GM19023 (cell line): ENCODE measurements around the gene ZBTB7B.

ENCODE experiments used
- ATAC-seq: cut with Tn5 transposase; IDR thresholded peaks from one replicate; pipeline ENCODE4 v1.9.1; 2021; ENCODE audit warnings: mild to moderate bottlenecking, moderate library complexity; ENCODE audit not compliant: unreplicated experiment

The ZBTB7B gene

DNA sequence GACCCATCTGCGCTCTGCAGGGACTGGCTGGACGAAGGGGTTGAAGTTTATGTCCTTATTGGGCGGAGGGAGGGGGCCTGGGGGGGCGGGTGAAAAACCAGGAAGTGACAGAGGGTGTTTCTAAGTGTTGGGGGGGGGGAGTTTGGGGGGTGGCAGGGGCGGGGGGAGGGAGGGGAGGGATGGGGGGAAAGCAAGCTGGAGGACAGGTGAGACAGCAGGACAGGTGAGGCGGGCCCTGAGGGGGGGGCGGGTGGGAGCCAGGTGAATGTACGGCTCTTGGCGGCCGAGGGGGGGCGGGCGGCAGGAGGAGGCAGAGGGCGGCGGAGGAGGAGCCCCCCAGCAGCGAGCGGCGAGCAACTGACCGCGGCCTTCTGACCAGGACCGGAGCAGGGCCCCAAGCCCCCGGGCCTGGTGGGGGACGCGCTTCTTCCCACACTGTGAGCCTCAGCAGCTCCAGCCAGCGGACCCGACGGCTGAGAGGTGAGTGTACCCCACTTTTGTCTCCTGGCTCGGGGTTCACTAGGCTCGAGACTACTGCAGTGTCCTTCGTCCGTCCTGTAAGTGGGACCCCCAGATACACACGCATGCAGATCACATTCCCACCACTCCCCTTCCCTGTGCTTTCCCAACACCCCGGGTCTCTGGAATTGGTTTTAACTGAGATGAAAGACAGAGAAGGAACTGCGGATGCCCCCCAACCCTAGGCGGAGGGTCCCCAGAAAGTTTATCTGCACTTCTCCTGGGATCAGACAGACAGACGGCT is at the start of gene ZBTB7B:
Gene ZBTB7B, plus strand, starts transcription at position 339 of the 763 bp plus-strand sequence. CDS start 11,859 bp downstream, outside the sequence.
- ATAC-seq = peak; percentile 5

DNA sequence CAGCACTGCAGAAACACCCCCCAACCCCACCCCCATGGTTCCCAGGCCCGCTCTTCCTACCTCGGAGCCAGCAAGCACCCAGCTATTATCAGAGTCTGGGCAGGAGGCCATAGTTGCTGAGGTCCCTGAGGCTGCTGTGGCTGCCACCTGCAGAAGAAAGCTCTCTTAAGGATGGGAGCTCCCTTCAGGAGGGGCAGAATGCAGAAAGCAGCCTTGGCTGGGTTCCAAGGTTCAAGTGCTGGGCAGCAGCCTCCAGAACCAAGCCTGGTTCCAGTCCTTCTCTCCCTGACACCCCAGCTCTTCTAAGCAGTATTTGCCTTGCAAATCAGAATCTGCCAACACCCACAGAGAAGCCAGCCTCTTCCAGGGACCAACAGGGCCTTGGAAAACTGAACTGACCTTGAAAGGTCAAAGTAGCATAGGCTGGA is 49.0 kb upstream of the ZBTB7B start:
- no peak for ATAC-seq

DNA sequence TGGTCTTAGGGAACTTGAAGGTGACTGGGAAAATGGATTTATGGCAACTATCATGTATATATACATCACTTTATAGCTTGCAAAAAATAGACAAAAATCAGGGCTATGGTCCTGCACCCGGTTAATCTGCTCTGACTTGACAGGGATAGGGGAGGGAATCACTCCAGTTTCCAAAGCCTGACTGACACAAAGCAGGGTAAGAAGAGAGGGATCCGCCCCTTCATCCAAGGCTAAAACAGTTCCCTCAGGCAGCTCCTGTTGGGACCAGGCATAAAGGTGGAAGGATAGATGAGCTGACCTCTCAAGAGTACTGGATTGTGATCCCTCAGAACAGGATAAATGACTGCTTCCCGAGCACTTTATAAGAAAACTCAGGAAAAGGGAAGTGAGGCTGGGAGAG is 48.1 kb upstream of the ZBTB7B start:
- no peak for ATAC-seq

DNA sequence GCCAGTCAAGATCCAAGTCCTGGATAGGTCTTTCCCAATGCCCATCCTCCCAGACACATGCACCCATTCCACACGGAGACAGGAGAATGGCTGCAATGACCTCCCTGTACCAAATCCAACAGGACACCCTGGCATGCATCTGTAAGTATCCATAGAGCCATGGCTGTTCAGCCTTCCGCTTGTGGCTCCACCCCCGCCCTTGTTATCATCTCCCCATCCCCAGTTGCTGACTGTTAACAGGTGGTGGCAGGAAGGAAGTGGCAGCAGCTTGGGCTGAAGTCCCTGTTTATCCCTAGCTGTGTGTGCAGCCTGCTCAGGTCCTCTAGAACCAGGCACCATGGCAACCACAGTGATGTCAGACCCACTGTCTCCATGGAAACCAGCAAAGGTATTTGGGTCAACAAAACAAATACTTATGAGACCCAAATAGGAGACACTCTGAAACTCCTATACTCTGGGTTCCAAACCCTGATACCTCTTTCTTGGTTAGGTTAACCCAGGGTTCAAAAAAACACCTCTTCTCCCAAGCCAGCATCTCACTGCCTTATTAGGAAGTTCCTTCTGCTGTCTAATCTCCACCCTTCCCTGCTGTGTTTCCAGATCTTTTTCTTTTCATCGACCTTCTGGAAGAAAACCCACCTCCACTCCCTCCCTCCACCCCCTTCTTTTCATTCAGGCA is 47.4 kb upstream of the ZBTB7B start:
- peak; percentile 59 for ATAC-seq

DNA sequence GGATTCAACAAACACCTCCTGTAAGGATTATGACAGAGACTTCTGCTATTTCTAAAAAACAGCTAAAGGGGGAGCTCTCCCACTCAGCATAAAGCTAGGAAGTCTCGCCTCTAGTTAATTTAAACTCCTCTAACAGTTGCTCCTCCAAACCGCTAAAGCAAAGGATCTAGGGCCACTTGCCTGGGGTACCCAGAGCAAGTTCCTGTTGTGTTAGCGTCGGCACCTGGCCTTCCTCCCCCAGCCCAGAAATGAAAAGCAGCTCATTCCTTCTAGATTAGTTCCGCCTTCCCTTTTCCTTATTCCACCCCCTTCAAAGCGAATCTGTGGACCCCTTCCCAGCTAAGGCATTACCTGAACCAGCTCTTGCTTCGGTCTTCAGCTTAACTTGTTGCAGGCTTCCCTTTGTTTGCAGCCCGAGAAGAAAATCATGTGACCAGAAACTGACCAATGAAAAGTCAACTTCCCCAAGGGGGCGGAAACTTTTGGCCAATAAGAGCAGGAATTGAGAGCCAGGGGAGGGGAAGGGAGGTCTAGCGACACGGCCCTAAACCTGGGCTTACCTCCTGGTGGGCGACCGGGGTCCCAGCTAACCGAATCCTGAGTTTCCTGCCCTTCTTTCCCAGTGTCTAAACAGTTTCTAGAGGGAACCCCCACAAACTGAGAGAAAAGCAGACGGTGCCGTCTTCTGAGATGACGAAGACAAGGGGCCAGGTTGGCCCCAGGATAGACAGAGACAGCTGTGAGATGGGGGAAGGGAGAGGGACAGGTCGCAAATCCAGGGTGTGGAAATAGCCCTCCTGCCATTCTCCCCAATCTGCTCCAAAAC is 46.7 kb upstream of the ZBTB7B start, which contains the start of gene PBXIP1:
Gene PBXIP1, minus strand, starts transcription at position 382 of the 826 bp plus-strand sequence. CDS start 2,378 bp downstream, outside the sequence.
- ATAC-seq = peak; percentile 68

DNA sequence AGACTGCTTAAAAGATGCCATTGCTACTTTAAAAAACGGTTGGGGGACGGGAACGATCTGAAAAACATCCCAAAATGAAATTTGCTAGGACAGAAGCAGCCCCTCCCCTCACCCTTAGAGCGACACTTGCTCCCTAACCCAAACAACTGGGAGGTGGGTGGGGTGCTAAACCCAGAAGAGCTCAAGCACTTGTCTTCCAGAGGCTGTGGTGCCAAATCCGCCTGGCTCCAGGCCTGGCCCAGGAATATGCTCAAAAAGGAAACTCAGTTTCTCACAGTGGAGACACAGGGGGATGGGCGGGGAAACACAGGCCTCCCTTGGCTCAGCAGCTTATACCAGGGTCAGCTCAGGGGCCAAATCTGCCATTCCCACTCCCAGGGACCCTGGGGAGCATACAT is 46.1 kb upstream of the ZBTB7B start:
- ATAC-seq = no peak

DNA sequence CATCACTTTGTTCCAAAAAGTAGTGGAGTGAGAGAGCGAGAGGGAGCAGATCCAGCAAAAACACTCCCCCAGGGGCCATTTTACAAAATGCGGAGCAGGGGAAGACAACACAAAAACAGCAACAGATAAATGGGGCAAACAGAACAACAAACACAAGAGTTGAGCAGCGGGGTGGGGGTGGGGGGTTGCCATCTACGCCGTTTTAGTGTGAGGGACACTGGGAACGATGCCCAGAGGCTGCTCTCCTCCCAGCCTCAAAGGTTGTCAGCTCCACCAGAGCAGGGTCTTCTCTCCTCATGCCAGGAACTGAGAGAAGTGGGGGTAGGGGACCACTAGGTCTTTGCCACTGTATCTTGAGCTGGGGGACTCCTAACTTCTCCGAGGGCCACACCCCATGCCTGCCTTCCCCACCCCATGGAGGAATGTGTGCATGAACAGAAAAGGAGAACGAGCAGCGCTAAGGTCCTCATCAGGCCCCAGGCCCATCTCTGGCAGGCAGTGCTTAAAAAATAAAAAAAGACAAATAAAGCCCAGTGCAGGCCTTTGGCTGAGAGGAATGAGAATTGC is 45.4 kb upstream of the ZBTB7B start:
- no peak for ATAC-seq

DNA sequence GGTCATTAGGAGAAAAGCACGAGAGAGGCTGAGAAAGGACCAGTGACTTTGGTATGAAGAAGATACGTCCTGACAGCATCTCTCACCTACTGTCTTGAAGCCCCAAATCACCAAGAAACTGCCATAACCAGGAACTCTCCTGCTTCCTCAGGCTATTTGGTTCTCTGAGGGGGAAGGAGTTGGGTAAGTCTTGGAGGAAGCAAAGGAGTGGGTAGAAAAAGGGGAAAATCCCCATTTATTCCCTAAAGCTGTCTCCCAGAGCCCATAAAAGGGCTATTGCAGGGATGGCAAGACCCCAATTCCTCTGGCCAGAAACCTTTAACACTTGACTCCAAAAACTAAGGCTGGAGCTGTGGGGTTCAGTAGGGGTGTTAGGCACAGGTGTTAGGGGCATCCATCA is 44.6 kb upstream of the ZBTB7B start:
- ATAC-seq = no peak

DNA sequence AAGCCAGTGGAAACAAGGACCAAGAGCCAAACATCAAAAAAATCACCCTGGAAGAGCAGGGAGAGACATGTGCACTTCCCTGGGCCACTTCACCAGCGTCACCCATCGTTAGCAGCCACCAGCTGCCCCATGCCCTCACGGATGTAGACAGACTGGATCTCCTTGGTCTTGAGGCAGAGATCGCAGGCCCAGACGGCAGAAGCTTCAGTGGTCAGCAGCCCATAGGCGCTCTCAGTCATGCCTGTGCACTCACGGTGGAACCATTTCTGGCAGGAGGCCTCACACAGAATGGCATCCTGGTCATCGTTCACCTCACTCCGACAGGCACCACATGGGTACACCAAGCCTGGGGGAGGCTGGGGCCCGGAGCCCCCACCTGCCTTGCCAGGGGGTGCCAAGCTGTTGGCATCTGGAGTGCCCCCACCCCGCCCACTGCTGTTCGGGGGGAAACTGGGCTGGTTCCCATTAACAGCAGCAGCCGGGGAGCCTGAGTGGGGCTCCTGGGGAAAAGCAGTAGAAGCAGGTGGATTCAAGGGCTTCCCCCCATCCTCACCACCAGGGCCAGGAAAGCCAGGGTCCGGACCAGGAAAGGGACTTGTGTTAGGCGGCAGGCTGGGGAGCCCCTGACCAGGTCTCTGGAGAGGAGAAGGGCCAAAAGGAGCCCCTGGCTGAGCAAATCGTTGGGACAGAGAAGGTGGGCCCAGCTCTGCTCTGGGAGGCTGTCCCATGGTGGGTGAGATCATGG is 43.7 kb upstream of the ZBTB7B start:
- no peak for ATAC-seq

DNA sequence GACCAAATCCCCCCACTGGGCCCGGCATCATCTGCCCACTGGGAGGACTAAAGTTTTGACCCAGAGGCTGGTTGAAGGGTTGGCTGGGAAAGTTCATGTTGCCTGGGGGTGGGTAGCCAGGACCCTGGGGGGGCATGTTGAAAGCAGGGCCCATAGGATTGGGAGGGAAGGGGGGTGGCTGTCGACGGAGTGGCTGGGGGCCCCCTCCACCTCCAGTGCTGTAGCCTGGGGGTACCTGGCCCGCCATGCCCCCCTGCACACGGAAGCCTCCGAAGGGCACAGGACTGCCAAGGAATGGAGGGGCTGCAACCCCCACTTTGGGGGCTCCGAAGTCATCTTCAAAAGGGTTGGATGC is 43.2 kb upstream of the ZBTB7B start:
- ATAC-seq = no peak

DNA sequence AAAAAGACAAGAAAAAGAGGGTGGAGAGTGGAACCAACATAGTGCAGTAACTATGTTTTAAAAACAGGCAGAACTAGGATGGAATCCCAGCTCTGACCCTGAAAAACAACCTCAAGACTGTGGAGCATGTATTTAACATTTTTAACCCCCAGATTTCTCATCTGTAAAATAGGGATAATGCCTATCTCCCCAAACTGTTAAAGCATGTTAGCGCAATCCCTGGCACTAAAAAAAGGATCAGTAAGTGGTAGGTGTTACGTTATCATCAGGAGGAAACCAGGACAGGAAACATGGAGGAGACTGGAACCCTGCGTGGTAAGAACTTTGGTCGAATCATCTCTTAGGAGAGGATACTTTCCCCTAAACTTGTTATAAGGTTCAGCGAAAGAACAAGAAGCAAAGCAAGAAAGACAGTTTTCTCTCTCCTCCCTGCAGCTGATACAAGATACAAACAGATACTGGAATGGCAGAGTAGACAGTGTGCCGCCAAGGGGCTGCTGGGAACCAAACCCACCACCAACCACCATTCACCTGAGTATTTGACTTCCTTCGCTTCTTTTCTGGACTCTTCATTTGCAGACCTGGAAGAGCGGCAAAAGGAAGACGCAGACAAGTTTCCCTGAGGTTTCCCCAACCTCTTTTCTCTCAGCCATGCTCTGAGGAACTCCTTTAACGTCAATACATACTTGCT is 42.0 kb upstream of the ZBTB7B start:
- no peak for ATAC-seq

DNA sequence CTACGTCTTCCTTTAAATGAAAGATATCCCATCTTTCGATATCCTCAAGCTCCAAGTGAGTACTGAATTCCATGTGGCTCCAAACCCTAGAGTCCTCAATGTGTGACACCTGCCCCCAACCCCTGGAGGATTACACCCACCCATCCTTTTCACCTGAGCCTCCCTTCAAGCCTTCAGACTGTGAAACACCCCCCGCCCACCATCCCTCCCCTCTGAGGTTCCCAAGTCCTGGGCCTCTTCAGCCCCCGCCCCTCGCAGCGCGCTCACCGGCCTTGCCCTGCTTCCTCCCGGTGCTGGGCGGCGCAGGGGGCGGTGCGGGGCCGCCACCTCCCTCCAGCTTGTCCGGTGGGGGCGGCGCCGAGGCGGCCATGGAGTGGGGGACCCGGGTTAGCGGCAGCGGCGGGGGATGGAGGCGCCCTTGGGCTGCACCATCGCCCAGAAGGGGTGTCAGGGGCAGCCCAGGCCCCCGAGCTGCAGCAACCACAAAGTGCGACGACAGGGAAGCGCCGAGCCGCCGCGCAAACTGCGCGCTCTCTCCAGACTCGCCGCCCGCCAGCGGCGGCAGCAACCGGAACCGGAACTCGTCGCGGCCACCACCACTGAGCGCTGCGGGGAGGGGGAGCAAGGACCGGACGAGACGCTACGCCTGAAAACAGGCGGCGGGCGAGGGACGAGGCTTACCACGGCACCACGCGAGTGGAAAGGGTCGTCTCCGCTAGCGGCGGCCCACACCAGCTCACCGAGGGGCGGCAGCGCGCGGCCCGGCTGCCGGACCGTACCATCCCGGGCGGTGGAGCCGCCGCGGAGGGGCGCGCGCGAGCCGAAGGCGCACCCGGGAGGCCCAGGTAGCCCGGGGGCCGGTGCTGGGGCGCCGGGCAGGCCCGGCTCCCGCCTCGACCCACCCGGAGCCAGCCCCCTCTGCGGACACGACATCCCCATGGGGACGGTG is 41.1 kb upstream of the ZBTB7B start, which contains the start of gene PYGO2:
Gene PYGO2, minus strand, starts transcription at position 576 of the 949 bp plus-strand sequence. Its CDS starts 206 bp downstream, at position 370.
- peak; percentile 77 for ATAC-seq

DNA sequence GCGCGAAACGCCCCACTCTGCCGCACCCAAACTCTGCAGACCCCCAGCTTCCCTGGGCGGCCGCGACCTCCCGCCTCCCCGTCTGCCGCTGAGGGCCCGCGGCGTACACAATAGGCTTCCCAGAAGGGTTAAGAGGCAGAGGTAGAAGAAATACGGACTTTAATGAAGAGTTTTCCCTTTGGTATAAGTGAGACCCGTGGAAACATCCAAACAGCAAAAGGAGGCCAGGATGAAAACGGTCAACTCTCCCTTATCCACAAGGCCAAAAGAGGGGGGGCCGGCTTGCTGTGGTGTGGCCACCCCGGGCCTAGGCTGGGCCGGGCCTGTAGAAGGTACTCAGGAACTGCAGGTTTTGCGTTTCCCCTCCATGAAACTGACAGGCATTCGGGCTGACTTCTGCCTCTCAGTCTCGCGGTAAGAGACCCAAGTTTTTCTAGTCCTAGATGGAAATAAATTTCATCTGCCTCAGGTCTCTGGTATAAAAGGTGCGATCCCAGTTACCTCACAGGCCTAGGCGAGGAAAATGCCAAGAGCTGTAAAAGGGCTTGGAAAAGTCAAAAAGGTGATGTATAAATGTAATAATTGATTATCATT is 40.3 kb upstream of the ZBTB7B start:
- ATAC-seq = no peak

DNA sequence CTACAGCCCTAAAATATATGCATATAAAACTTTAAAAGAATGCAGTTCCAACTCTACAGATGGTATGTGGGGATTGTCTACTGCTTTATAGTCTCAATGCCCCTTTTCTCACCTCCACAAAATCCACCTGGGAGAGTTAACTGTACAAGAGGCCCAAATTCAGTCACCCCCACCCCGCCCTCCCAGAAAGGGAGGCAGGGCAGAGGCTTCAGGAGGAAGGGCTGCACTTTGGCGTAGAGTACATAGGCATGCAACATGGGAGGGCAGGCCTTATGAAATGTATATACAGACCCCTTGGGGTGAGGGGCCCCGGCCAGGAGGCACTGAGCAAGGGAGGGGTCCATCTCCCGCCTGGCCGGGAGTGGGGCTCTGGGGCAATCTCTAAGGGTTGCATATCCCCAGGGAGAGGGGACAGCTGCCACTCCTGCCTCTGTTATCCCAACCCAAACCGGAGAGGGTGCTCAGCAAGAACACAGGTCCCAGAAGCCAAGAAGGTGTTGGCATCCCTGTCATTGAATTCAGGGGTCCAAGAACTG is 39.7 kb upstream of the ZBTB7B start:
- ATAC-seq = no peak

DNA sequence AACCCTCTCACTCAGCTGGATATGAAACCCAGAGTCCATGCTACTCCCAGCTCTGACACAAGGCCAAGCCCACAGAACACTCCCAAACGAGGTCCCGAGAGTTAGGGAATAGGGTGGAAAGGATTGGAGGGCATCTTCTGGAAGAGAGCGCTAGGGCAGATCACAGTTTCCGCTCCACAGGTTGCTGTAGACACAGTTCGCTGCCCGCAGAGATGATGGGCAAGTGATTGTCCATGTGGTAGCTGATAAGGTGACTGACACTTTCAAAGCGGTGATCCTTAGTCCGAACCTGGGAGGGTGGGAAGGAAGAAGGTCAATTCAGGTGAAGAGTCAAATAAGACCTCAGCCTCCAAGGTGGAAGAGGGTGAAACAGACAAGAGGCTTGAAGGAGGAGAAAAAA is 39.0 kb upstream of the ZBTB7B start:
- ATAC-seq = no peak

DNA sequence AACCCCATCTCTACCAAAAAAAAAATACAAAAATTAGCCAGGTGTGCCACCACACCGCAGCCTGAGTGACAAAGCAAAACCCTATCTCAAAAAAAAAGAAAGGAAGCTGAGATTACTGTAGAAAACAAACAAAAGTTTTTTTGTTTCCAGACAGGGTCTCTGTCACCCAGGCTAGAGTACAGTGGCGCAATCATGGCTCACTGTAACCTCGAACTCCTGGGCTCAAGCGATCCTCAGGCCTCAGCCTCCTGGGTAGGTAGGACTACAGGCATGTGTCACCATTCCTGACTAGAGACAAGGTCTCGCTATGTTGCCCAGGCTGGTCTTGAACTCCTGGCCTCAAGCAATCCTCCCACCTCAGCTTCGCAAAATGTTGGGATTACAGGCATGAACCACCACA is 38.2 kb upstream of the ZBTB7B start:
- ATAC-seq = no peak

DNA sequence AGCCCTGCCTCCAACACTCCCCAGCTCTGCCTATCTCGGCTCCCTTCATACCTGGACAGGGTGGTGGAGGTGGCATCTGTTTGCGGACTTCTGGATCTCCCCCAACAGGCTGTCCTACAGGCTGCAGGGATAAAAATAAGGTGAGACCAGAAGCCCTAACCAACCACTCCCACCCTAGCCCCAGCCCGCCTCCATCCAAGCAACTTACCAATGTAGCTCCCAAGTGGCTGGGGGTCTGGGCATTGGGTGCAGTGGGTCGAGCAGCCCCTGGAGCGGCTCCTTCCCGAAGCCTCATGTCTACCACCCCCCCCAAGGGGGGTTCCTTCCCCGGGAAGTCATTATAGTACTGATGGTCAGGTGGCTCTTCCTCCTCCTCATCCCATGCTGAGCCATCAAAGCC is 36.5 kb upstream of the ZBTB7B start:
- ATAC-seq = no peak
